PC-3 (cell line): Measurements from ENCODE around the gene ELK4.

ENCODE experiments used
- EZH2 ChIP-seq: fragments of 300-600 bp; sonication (generic); IDR thresholded peaks from one replicate; pipeline ENCODE4 v1.6.1; 2017; ENCODE audit warnings: antibody characterized with exemption, mild to moderate bottlenecking, low read length; ENCODE audit not compliant: unreplicated experiment
- TF ChIP-seq, protein P1 (sequence below): fragments of 300-600 bp; sonication (generic); conservative IDR thresholded peaks from 2 replicates; pipeline ENCODE4 v1.5.1; 2017; ENCODE audit warnings: antibody characterized with exemption, low read depth, mild to moderate bottlenecking, low read length

DNA sequence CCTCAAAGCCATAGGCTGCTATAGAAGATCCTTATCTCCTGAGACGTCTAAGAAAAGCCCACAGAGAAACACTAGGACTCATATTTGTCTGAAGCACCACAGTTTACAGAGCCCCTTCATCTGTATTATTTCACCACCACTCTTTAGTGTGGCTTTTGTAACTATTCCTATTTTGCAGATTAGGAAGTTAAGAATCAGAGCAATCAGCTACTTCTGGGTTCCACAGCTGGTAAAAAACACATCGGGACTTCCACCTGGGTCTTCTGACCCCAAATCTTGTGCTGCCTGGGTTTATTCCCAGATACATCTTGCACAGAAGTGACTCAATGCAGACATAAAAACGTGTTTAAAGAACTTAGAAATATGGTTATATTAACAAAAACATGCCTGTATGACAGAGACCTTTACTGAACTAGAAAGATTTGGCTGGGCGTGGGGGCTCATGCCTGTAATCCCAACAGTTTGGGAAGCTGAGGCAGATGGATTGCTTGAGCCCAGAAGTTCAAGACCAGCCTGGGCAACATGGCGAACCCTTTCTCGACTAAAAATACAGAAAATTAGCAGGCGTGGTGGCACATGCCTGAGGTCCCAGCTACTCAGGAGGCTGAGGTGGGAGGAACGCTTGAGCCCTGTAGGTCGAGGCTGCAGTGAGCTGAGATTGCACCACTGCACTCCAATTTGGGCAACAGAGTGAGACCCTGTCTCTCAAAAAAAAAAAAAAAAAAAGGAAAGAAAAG lies 40.9 kb downstream of the ELK4 start:
- TF ChIP-seq, protein P1, sequence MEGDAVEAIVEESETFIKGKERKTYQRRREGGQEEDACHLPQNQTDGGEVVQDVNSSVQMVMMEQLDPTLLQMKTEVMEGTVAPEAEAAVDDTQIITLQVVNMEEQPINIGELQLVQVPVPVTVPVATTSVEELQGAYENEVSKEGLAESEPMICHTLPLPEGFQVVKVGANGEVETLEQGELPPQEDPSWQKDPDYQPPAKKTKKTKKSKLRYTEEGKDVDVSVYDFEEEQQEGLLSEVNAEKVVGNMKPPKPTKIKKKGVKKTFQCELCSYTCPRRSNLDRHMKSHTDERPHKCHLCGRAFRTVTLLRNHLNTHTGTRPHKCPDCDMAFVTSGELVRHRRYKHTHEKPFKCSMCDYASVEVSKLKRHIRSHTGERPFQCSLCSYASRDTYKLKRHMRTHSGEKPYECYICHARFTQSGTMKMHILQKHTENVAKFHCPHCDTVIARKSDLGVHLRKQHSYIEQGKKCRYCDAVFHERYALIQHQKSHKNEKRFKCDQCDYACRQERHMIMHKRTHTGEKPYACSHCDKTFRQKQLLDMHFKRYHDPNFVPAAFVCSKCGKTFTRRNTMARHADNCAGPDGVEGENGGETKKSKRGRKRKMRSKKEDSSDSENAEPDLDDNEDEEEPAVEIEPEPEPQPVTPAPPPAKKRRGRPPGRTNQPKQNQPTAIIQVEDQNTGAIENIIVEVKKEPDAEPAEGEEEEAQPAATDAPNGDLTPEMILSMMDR = no peak
- no peak for TF ChIP-seq EZH2
